Fibroblast of peridontal ligament (primary cell): Measurements from ENCODE around the gene MTA3.
A peak's percentile ranks its signal among the peaks of the same experiment; 100 is the strongest.
"Not testable (repeated sequence)": the region's sequence is repeated elsewhere in the genome, so short reads cannot be mapped to it uniquely, and the experiment has no call there.

Experiments
- DNase-seq: peaks from one replicate; pipeline ENCODE4 v3.0.0-alpha.2; 2010; ENCODE audit errors: extremely low read depth

The MTA3 gene

DNA sequence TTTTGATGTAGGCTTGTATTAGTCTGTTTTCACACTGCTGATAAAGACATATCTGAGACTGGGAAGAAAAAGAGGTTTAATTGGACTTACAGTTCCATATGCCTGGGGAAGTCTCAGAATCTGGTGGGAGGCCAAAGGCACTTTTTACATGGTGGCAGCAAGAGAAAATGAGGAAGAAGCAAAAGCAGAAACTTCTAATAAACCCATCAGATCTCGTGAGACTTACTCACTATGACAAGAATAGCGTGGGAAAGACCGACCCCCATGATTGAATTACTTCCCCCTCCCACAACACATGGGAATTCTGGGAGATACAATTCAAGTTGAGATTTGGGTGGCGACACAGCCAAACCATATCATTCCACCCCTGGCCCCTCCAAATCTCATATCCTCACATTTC lies 162.9 kb downstream of the MTA3 start:
- not testable (repeated sequence) for DNase-seq

DNA sequence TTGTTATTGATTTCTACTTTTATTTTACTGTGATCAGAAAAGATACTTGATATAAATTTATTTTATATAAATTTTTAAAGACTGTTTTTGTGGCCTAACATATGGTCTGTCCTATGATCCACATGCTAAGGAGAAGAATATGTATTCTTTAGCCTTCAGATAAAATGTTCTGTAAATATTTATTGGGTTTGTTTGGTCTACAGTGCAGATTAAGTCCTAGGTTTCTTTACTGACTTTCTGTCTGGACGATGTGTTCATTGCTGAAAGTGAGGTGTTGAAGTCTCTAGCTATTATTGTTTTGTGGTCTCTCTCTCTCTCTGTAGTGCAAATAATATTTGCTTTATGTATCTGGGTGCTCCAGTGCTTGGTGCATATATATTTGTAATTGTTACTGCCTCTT lies 165.4 kb downstream of the MTA3 start:
- no peak for DNase-seq

DNA sequence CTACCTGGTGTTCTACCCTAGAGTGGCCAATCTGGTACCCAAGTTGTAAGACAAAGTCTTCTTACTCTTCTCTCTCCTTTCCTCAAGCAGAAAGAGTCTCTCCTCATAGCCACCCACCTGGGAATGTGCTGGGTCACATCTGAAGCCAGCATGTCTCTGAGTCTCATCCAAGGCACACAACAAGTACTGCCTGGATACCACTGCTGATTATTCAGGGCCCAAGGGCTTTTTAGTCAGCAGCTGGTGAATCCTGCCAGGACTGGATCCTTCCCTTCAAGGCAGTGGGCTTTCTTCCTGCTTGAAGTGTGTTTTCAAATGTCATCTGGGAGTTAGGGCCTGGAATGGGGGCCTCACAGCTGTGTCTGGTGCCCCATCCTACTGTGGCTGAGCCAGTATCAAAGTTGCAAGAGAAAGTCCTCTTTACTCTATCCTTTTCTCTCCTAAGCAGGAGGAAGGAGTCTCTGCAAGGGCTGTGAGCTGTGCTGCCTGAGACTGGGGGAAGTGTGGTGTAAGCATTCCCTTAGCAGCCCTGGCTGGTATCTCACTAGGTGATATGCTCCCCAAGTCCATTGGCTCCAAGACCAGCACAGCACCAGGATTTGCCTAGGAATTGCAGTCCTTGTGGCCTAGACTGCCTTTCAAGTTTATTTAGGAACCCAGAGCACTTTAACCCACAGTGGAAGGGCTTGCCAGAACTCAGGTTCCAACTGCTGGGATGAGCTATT lies 168.3 kb downstream of the MTA3 start:
- DNase-seq, result no peak

DNA sequence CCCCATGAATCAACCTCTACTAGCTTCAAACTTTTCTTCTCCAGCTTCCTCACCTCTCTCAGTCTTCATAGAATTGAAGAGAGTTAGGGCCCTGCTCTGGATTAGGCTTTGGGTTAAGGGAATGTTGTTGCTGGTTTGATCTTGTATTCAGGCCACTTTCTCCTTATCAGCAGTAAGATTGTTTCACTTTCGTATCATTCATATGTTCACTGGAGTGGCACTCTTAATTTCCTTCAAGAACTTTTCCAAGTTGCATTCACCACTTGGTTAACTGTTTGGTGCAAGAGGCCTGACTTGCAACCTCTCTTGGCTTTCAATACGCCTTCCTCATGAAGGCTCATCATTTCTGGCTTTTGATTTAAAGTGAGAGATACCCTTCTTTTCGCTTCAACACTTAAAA lies 172.7 kb downstream of the MTA3 start:
- DNase-seq, result no peak

DNA sequence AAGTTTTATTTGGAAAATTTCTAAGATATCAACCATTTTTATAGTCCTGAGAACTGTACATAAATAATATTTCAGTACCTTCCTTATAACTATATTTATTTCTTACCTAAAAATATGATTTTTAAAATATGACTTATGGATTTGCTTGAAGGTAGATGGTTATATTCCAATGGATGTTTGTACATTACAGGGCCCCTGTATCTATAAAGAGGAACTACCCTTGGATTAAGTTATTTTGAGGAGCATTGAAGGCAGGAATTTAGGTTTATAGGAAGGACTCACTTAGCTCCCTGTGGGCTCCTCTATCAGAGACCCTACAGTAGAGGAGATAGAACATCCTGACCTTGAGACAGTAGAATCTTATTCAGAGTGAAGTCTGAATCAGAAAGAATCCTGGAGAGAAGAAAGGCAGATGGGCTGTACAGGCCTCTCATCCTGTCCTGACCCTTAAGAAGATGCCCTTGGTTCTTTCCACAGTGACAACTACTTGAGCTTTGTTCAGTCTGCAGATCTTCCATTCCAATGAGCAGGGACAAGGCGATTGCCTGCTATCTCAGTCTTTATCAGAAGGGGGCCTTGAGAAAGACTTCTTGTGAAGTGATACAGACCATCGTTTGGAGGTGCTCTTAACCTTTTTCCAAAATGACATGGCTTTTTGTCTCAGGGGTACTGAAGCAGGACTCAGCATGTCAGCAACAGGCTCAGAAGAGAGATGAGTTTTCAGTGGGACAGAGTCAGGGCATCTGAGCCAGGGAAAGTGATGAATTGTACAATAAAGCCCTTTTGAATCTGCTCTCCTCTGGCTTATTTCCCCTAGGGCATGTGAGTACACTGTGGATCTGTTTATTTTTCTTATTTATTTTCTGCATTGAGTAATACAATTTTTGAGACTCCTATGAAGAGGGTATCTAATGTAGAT lies 174.6 kb downstream of the MTA3 start:
- no peak for DNase-seq

DNA sequence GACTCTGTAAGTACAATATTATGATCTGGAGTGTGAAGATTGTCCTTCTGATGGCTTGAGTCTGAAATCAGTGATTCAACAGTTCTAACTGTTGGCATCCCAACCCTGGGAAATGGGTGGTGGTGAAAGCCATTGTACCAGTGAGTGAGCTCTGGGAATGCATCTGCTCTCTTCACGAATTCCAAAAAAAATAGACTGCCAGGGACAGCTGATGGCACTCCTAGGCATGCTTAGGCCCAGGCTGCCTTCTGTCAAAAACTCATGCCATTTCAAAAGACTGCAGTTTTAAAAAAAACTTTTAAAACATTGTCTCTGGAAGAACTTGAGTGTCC lies 175.2 kb downstream of the MTA3 start:
- no peak for DNase-seq

DNA sequence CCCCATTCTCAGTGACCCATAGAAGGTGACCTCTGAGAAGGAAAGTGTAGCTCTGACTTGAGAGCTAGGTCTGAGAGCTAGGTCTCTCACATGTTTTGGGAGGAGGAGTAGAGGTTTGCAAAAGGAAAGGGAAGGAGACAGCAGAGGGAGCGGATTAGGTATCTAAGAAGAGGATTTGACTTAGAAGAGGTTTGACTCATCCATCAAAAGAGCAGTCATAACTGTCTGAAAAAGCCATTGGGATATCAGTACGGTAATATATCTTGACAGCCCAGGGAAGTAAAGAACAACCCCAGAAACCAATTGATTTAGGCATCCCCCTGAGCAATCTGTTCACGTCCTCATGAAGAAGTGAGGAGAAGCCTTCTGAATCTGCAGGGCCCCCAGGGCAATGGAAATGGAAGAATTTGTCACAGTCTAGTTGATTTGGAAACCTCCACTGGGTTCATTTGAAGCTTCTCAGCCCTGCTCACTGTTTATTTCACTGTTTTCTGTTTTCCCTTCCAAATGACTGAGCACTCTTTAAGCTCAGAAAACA lies 176.2 kb downstream of the MTA3 start:
- DNase-seq, result no peak

DNA sequence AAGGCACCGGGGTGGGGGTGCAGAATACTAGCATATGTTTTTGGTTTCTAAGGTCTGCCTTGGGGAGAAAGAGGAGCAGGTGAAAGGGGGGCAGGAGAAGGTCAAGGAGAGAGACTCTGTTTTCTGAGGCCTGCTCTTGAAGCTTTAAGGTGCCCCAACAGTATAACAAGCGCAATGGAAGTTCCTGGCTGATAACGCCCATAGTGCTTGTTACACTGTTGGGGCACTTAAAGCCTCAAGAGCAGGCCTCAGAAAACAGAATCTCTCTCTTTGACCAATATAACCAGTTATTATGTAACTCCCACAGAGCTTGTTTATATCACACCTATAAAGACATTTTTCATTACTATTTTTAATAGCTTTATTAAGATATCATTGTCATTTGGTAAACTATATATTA lies 179.0 kb downstream of the MTA3 start:
- no peak for DNase-seq

DNA sequence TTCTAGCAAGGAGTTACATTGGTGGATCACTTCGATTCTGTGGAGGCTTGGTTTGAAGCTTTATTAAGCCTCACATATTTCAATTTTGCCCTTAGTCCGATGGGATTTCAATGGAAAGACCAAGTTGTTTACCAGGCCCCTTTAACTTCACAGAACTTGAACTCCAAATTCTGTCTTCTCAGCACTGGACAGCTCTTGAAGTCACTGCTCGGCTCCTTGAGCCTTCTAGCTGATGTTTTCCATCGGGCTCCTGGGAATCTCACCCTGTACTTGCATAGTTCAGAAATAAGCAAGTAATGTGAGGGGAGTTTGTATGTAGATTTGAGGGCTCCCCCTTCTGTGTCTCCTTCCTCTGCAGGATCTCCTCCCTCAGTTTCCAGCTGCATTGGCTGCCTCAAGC lies 180.4 kb downstream of the MTA3 start:
- DNase-seq, result no peak

DNA sequence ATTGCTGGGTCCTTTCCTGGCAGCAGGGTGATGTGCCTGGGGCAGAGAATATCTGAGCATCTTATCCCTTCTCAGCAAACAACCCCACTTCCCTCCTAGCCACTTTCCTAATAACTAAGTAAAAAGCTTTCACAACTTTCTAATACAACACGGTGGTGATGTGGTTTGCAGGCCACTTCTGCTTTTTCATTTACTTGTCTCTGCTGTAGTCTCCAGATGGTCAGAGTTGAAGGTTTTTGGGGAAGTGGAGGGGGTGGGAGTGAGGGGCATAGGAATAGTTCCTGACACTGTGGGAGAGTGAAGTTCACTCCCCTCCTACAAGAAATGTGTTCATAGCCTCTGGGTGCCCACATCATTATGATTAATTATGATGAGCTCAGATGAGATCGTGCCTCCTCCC lies 183.9 kb downstream of the MTA3 start:
- DNase-seq, result no peak

DNA sequence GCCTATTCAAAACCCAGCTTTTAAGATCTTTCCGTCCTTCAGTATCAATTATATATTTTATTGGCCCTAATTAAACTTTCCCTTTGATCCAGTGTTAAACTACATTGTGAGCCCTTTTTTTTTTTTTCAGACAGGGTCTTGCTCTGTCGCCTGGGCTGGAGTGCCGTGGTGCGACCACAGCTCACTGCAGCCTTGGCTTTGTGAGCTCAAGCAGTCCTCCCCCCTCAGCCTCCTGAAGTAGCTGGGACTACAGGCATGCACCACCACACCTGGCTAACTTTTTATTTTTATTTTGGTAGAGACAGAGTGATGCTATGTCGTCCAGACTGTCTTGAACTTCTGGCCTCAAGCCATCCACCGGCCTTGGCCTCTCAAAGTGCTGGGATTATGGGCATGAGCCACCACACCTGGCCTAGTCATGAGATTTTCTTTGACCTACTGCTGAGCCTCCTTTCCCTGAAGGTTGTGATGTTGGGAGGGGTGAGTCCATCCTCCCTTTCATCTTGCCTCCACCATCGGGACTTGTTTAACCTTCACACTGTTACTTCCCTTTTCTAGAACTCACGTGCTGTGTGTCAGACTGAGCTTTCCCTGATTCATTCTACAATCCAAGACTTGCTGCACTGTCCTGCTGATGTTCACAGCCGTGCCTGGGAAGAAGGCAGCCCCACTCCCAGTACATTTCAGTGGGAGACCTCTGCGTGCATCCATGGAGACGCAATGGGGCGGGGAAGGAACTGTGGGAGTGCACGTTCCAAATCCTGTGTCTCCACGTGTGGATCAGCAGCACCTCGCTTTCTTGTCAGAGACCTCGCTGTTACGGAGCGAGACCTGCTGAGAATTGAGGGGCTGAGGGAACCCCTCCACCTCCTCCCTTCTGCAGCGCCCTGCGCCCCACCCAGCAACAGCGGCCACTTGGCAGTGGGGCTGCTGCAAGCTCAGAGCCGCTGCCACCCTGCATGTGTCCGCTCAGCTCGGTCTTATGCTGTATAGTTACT lies 184.7 kb downstream of the MTA3 start:
- DNase-seq, result no peak

DNA sequence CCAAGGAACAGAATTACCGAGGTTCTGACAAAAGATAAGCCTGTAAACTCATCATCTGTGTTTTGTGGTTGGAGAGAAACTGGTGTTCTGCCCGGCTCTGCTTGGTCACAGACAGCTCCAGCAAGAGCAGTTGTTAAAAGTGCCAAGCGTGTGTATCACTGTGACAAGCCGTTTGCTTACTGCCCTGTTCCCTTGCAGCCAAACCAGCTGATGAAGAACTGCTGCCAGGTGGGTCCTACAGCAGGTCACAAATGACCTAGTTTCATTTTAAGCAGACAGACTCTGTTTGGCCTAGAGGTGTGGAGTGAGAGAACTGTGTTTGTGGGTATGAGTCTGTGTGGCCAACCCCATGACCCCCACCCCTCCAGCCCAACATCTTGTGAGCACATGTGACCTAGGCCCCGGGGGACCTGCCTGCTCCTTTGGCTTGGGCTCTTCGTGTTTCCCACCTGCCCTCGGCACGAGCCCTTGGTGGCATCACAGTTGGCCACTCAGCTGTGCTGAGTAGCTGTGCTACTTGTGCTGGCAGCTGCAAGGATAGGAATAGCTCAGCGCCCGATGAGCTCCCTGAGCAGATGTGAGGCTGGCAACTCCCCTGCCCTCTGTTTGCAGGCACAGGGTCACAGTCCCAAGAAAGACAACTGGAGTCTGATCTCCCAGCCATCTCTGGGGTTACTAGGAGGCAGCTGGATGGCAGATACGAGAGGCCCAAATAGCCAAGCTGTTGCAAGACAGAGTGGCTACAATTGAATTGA lies 185.8 kb downstream of the MTA3 start:
- no peak for DNase-seq

DNA sequence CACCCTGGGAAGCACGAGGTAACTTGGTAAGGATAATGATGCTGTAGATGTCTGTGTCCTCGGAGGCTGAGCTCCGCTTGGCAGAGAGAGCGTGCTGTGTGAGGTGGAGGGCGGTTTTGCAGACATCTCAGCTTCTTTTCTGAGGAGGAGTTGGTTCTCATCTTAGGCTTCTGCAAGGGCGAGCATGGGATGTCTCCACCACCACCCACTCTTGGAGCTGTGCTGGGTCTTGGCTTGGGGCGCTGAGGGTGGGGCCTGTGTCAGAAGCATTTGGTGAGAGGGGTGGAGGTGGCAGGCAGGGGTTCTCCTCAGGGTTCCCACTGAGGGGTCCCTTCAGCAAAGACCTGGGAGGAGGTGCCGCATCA lies 186.3 kb downstream of the MTA3 start:
- no peak for DNase-seq

DNA sequence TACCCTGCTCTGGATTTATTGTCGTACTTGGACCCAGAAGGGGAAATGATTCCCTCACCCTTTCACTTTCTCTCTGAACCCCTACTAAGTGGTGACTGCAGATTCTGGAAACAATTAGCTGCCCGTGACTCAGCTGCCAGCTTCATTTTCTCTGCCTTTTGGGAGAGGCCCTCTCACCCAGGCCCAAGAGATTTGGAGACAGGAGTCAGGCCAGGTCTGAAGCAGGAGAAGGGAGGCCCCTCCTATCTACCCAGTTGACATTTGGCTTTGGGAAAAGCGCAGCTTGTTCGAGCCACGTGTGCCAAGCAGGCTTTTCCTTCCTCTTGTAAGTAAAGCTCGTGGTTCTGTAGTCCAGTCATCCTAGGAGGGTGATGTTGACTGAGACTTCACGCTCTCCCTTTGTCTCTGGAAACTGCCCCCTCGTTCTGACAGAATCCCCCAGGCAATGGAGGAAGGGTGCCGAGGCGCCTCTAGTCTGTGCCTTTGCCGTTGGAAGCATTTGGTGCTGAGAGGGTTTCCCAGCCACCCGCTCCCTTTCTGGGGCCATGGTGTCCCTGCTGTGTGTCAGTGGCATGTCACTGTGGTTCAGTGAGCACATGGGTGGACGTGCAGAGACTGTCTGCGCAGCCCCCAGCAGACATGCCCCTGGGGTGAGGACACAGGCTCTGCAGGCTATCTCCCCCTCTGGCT lies 186.9 kb downstream of the MTA3 start:
- peak; percentile 82 for DNase-seq

DNA sequence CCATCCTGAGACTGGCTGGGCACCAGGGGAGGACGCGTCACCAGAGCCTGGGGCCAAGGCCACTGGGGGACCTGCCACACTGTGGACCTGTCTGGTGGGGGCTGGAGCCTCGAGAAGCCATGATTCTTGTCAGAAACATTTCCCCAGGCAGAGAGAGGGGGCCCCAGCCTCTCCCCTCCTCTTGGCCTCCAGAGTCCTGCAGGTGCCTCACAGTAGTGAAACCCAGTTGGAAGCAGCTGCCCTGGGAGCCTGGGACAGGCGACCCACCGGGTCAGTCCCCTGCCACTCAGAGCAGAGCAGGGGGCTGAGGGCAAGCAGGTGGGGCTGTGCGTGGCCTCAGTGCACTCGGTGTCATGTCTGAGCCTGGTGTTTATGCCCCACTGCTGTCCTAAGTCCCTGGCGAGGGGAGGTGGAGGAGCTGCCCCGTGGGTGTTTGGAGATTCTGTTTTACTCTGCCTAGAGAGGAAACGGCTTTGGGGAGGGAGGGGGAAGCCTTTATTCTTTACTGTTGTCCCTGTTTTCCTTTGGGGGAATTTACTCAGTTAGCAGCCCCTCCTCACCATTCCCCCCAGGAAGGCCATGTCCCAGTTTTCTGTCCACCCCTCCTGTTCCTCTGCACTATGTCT lies 187.8 kb downstream of the MTA3 start:
- no peak for DNase-seq

DNA sequence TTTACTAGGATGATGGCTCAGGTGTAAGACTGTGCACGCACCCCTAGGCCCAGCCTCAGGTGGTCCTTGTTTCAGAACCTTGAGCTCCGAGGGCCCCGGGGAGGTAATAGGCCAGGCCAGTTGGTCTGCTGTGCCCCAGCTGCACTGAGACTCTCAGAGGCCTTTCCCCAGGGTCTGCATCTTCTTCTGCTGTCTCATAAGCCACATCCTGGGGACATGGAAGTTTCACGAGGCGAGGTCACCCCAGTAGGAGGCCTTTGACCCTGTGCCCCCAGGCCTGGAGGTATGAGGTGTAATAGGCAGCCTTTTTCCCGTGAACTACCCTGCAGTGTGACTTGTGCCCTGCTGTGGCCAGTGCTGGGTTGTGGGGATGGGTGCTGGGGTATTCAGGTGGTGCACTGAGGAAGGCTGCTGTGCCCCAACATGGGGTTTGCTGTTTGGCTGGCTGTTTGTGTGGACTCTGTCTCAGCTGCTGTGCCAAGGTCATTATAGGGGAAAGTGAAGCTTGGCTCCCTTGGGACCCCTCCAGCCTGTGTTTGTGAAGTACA lies 188.6 kb downstream of the MTA3 start:
- no peak for DNase-seq

DNA sequence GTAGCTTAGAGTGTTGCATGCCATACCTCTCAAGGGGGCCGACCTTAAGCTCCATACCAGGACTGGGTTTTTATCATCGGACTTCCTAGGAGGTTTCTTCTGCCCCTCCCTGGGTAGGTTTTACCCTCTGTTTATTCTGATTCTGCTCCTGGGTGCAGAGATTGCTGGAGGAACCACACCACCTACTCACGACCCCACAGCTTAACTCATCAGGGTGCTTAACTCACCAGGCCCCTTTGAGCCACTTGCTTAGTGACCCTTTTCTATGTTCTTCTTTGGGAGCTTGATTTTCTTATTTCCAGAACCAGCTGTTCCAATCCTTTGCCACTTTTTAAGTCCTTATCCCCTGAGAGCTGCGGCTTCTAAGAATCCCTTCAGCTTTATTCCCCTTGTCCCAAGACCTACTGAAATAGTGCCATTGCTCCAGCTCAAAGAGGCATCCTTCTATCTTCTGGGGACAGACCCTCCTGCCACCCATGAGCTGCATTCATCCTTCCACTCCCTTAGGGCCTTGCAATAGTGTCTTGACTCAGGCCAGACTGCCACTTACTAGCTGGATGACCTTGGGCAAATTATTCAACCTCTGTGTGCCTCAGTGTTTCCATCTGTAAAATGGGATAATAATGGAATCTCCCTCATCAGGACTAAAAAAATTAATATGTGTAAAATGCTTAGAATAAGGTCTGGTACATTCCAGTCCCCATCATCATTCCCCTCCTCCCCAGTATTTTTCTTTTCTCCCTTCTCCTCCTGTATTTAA lies 189.7 kb downstream of the MTA3 start:
- DNase-seq, result no peak

DNA sequence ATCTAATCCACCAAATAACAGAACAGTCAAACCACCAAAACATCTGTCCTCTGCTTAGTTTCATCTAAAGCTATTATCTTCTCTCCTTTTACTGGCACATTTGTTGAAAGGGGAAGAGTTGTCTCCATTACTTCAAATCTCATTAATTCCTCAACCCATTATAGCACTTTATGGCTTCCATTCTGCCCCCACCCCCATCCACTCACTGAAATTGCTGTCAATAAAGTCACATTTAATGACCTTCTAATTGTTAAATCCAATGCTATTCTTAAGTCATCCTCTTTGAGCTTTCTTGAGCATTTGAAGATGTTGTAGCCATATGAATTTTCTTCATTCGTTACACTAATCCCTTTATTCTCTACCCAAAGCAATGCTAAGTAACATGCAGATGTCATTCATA lies 190.3 kb downstream of the MTA3 start:
- no peak for DNase-seq

DNA sequence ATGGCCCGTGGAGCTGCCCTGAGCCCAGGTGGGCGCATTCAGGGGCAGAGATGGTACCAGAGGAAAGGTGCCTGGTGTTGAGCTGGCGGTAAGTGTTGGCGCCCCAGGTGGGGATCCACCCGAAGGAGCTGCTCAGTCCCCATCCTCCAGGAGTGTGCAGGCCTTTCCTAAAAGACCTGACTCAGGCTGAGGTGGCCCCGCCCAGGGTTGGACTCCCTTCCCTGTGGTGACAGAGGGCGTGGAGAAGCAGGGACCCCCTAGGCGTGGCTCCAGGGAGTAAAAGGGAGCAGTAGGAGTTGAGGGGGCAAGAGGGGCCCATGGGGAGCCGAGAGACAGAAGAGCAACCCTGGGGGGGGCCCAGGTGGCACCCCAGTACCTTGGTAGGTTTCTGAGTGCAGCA lies 193.1 kb downstream of the MTA3 start:
- DNase-seq, result no peak
